WTC11 (cell line): ENCODE data around the gene SPAG8. TPM values are rescaled to one million over a fixed set of nuclear protein-coding genes. Genes with fewer than 3 reads are reported as not detected.

Experiments
- ATAC-seq: fragments of 200-7000 bp; cut with Tn5 transposase; 2 replicates; pipeline ENCODE4 v1.10.0; 2021; ENCODE audit warnings: mild to moderate bottlenecking, moderate library complexity
- CTCF ChIA-PET: fragments of 300-600 bp; sonication (Branson Sonifier 250); formaldehyde crosslinking; loops from one replicate; lab custom pipeline; 2021; ENCODE audit warnings: antibody characterized with exemption; lab: Charles Lee
- POLR2A ChIA-PET: fragments of 350-600 bp; sonication (Branson Sonifier 250); formaldehyde crosslinking; loops from one replicate; lab custom pipeline; 2021; ENCODE audit warnings: antibody characterized with exemption; lab: Charles Lee
- DNase-seq: peaks from one replicate; pipeline ENCODE4 v3.0.0; 2021; ENCODE audit warnings: low spot score
- H3K27ac Mint-ChIP-seq: 2 replicates; pipeline ENCODE4 v1.8.0; 2021; ENCODE audit warnings: mixed read lengths
- H3K27me3 Mint-ChIP-seq: 2 replicates; pipeline ENCODE4 v1.8.0; 2021; ENCODE audit warnings: low read depth, mild to moderate bottlenecking, moderate library complexity, mixed read lengths
- H3K36me3 Mint-ChIP-seq: 2 replicates; pipeline ENCODE4 v1.8.0; 2021; ENCODE audit warnings: mixed read lengths
- H3K4me1 Mint-ChIP-seq: 2 replicates; pipeline ENCODE4 v1.8.0; 2022; ENCODE audit warnings: mixed read lengths
- H3K4me3 Mint-ChIP-seq: 2 replicates; pipeline ENCODE4 v1.8.0; 2021; ENCODE audit warnings: mild to moderate bottlenecking, moderate library complexity, mixed read lengths
- H3K9me3 Mint-ChIP-seq: 2 replicates; pipeline ENCODE4 v1.8.0; 2021; ENCODE audit warnings: mixed read lengths
- ATF2 ChIP-seq: sonication (generic); formaldehyde crosslinking; IDR thresholded peaks from 2 replicates; pipeline ENCODE4 v1.8.1; 2022; ENCODE audit warnings: low read depth, missing genetic modification reagents, borderline replicate concordance
- CREB1 ChIP-seq: sonication (generic); formaldehyde crosslinking; IDR thresholded peaks from 2 replicates; pipeline ENCODE4 v1.8.0; 2023; ENCODE audit warnings: mild to moderate bottlenecking, missing genetic modification reagents
- ESRRA ChIP-seq: sonication (generic); formaldehyde crosslinking; IDR thresholded peaks from 2 replicates; pipeline ENCODE4 v1.8.1; 2022; ENCODE audit warnings: mild to moderate bottlenecking, missing genetic modification reagents, borderline replicate concordance
- ETV6 ChIP-seq: sonication (generic); formaldehyde crosslinking; IDR thresholded peaks from 2 replicates; pipeline ENCODE4 v1.8.1; 2022; ENCODE audit warnings: mild to moderate bottlenecking, missing genetic modification reagents
- FOXJ3 ChIP-seq: sonication (generic); formaldehyde crosslinking; IDR thresholded peaks from 2 replicates; pipeline ENCODE4 v1.9.0; 2021; ENCODE audit warnings: missing genetic modification reagents, mild to moderate bottlenecking, borderline replicate concordance
- FOXP1 ChIP-seq: sonication (generic); formaldehyde crosslinking; IDR thresholded peaks from 2 replicates; pipeline ENCODE4 v1.8.0; 2022; ENCODE audit warnings: missing genetic modification reagents, mild to moderate bottlenecking, moderate library complexity, borderline replicate concordance
- FOXP4 ChIP-seq: sonication (generic); formaldehyde crosslinking; IDR thresholded peaks from 2 replicates; pipeline ENCODE4 v1.8.0; 2022; ENCODE audit warnings: mild to moderate bottlenecking, missing genetic modification reagents
- GABPB1 ChIP-seq: sonication (generic); formaldehyde crosslinking; IDR thresholded peaks from 2 replicates; pipeline ENCODE4 v1.8.1; 2023; ENCODE audit warnings: mild to moderate bottlenecking, missing genetic modification reagents
- JUN ChIP-seq: sonication (generic); formaldehyde crosslinking; IDR thresholded peaks from 2 replicates; pipeline ENCODE4 v1.8.0; 2023; ENCODE audit warnings: mild to moderate bottlenecking, missing genetic modification reagents
- MXD4 ChIP-seq: fragments of 250-450 bp; sonication (Bioruptor Pico); IDR thresholded peaks from 2 replicates; pipeline ENCODE4 v1.8.0; 2021; ENCODE audit warnings: mild to moderate bottlenecking, moderate library complexity, borderline replicate concordance
- OVOL2 ChIP-seq: fragments of 250-450 bp; sonication (Bioruptor Pico); IDR thresholded peaks from 2 replicates; pipeline ENCODE4 v1.9.0; 2021; ENCODE audit warnings: mild to moderate bottlenecking, borderline replicate concordance
- STAT6 ChIP-seq: sonication (generic); formaldehyde crosslinking; conservative IDR thresholded peaks from 2 replicates; pipeline ENCODE4 v1.8.1; 2023; ENCODE audit warnings: mild to moderate bottlenecking, low read depth, missing genetic modification reagents, moderate library complexity
- TCF7 ChIP-seq: sonication (generic); formaldehyde crosslinking; IDR thresholded peaks from 2 replicates; pipeline ENCODE4 v1.8.0; 2022; ENCODE audit warnings: mild to moderate bottlenecking, low read depth, missing genetic modification reagents, moderate library complexity
- USF2 ChIP-seq: sonication (generic); formaldehyde crosslinking; IDR thresholded peaks from 2 replicates; pipeline ENCODE4 v1.8.1; 2023; ENCODE audit warnings: mild to moderate bottlenecking, missing genetic modification reagents, moderate library complexity
- ZBTB21 ChIP-seq: sonication (generic); formaldehyde crosslinking; IDR thresholded peaks from 2 replicates; pipeline ENCODE4 v1.8.1; 2023; ENCODE audit warnings: mild to moderate bottlenecking, missing genetic modification reagents, borderline replicate concordance
- ZNF121 ChIP-seq: sonication (generic); formaldehyde crosslinking; IDR thresholded peaks from 2 replicates; pipeline ENCODE4 v1.8.0; 2023; ENCODE audit warnings: missing genetic modification reagents
- ZNF263 ChIP-seq: sonication (generic); formaldehyde crosslinking; IDR thresholded peaks from 2 replicates; pipeline ENCODE4 v1.8.1; 2022; ENCODE audit warnings: low read depth, mild to moderate bottlenecking, moderate library complexity, missing genetic modification reagents
- ZNF416 ChIP-seq: fragments of 250-450 bp; sonication (Bioruptor Pico); IDR thresholded peaks from 2 replicates; pipeline ENCODE4 v1.9.0; 2021; ENCODE audit warnings: mild to moderate bottlenecking, inconsistent platforms
- ZNF425 ChIP-seq: fragments of 250-450 bp; sonication (Bioruptor Pico); conservative IDR thresholded peaks from 2 replicates; pipeline ENCODE4 v1.9.0; 2021; ENCODE audit warnings: mild to moderate bottlenecking
- total RNA-seq: library from RNA; stranded (reverse); gene quantifications from 3 replicates; pipeline ENCODE4 v1.2.3, GENCODE V29; 2021

The SPAG8 gene
- total RNA-seq, 1 experiment from 2014 or later, result 0.72 TPM

- ATAC-seq (no peak), DNase-seq (no peak)
- H3K4me1 Mint-ChIP-seq, result peaks cover 18% of the 10 kb centered on the region
- H3K9me3 Mint-ChIP-seq, result no peaks in the 10 kb centered on the region; the same call in 1 of the 2 replicates
- TF ChIP-seq FOXP1 (CRISPR knock-in tag), result no peak
- TF ChIP-seq ZBTB21, result no peak
- TF ChIP-seq ZNF263 (CRISPR knock-in tag), result no peak
- TF ChIP-seq ZNF121 (CRISPR knock-in tag), result no peak
- no peak for TF ChIP-seq STAT6 (CRISPR knock-in tag)
- TF ChIP-seq ATF2 (CRISPR knock-in tag), result no peak
- no peak for TF ChIP-seq FOXJ3 (CRISPR knock-in tag)
- no peak for TF ChIP-seq ZNF425
- ChIA-PET POLR2A (interaction anchor here (1.2 kb wide), 1 partner anchor 27 kb away, joined by 3 read pairs; the partner anchor contains the start of genes GBA2 and RGP1), CTCF (interaction anchor here (0.9 to 4.0 kb wide), 14 partner anchors 14 to 127 kb away, joined by 3 to 40 read pairs (median 5); partner anchors contain the start of genes GBA2, HINT2, RGP1 and SPAG8)
- no peaks in the 10 kb centered on the region for H3K27me3 Mint-ChIP-seq
- H3K36me3 Mint-ChIP-seq, result peaks cover 5% of the 10 kb centered on the region; the same call in 1 of the 2 replicates
- no peak overlapping the region for H3K4me3 Mint-ChIP-seq
- H3K27ac Mint-ChIP-seq, result no peak overlapping the region
These were observed 36.0 kb downstream of the SPAG8 start for GRCh38 chr9:35776018-35776417.

- peak; percentile 16 for DNase-seq
- H3K27me3 Mint-ChIP-seq, result no peaks in the 10 kb centered on the region
- H3K9me3 Mint-ChIP-seq, result no peaks in the 10 kb centered on the region
- H3K36me3 Mint-ChIP-seq, result 0 out of 2 replicates have a peak, but pooled peaks cover under 1% of the 10 kb centered on the region
- ChIA-PET POLR2A (interaction anchor here (1.2 kb wide), 1 partner anchor 26 kb away, joined by 3 read pairs; the partner anchor contains the start of genes GBA2 and RGP1), CTCF (interaction anchor here (0.6 to 4.0 kb wide), 16 partner anchors 10 to 128 kb away, joined by 3 to 40 read pairs (median 4); partner anchors contain the start of genes GBA2, HINT2, RGP1 and SPAG8)
- H3K4me1 Mint-ChIP-seq, result peaks cover 18% of the 10 kb centered on the region
- H3K27ac Mint-ChIP-seq, result peak overlapping the region; percentile 8
- peak; percentile 59 for ATAC-seq
- no peak overlapping the region for H3K4me3 Mint-ChIP-seq
- TF ChIP-seq ZNF425, result no peak
- TF ChIP-seq USF2, result no peak
- TF ChIP-seq MXD4 (CRISPR knock-in tag), result no peak
- no peak for TF ChIP-seq ZNF416
- TF ChIP-seq ETV6, result no peak
- TF ChIP-seq CREB1 (CRISPR knock-in tag), result no peak
- TF ChIP-seq OVOL2 (CRISPR knock-in tag), result no peak
- no peak for TF ChIP-seq FOXP4
- TF ChIP-seq TCF7 (CRISPR knock-in tag), result no peak
- TF ChIP-seq ESRRA (CRISPR knock-in tag), result no peak
- TF ChIP-seq JUN, result no peak
- TF ChIP-seq GABPB1 (CRISPR knock-in tag), result no peak
These were observed 37.0 kb downstream of the SPAG8 start for GRCh38 chr9:35774907-35775635.
